Activated naive CD8-positive, alpha-beta T cell treated with anti-CD3 and anti-CD28 coated beads, Interleukin-2, amount 50 U/mL, for 24 hours (primary cell): ENCODE data around the gene MYCT1.
"Not testable (repeated sequence)": the region's sequence is repeated elsewhere in the genome, so short reads cannot be mapped to it uniquely, and the experiment has no call there.

ENCODE experiments used
- ATAC-seq: fragments of 150-1000 bp; cut with Tn5 transposase; one replicate; pipeline ENCODE4 v1.10.0; 2021
- DNase-seq: peaks from one replicate; pipeline ENCODE4 v3.0.0; 2021
- H3K27ac Mint-ChIP-seq: one replicate; pipeline ENCODE4 v1.8.0; 2021; ENCODE audit warnings: mild to moderate bottlenecking, mixed read lengths
- H3K27me3 Mint-ChIP-seq: one replicate; pipeline ENCODE4 v1.8.0; 2021; ENCODE audit warnings: mixed read lengths
- H3K36me3 Mint-ChIP-seq: one replicate; pipeline ENCODE4 v1.8.0; 2021; ENCODE audit warnings: low read depth, mixed read lengths
- H3K4me1 Mint-ChIP-seq: one replicate; pipeline ENCODE4 v1.8.0; 2021; ENCODE audit warnings: mixed read lengths
- H3K4me3 Mint-ChIP-seq: one replicate; pipeline ENCODE4 v1.8.0; 2021; ENCODE audit warnings: mild to moderate bottlenecking, moderate library complexity, mixed read lengths
- H3K9me3 Mint-ChIP-seq: one replicate; pipeline ENCODE4 v1.8.0; 2021; ENCODE audit warnings: mixed read lengths

Gene MYCT1

GRCh38 chr6:152700427-152700826 lies 2.7 kb downstream of the MYCT1 start:
- no peak overlapping the region for H3K27ac Mint-ChIP-seq
- no peak overlapping the region for H3K4me3 Mint-ChIP-seq
- H3K9me3 Mint-ChIP-seq = no peaks in the 10 kb centered on the region
- H3K4me1 Mint-ChIP-seq = no peaks in the 10 kb centered on the region
- ATAC-seq (no peak), DNase-seq (no peak)
- no peaks in the 10 kb centered on the region for H3K36me3 Mint-ChIP-seq
- peaks cover 19% of the 10 kb centered on the region for H3K27me3 Mint-ChIP-seq

- Mint-ChIP-seq H3K27me3 (peaks cover 19% of the 10 kb centered on the region), H3K4me3 (no peak overlapping the region), H3K27ac (no peak overlapping the region), H3K4me1 (no peaks in the 10 kb centered on the region), H3K36me3 (no peaks in the 10 kb centered on the region), H3K9me3 (no peaks in the 10 kb centered on the region)
- ATAC-seq (no peak), DNase-seq (no peak)
Measured at GRCh38 chr6:152701081-152701862, 3.6 kb downstream of the MYCT1 start.

GRCh38 chr6:152701863-152702401 lies 4.2 kb downstream of the MYCT1 start:
- ATAC-seq (no peak), DNase-seq (no peak)
- Mint-ChIP-seq H3K9me3 (no peaks in the 10 kb centered on the region), H3K36me3 (no peaks in the 10 kb centered on the region), H3K4me3 (no peak overlapping the region), H3K27me3 (peaks cover 19% of the 10 kb centered on the region), H3K27ac (no peak overlapping the region), H3K4me1 (no peaks in the 10 kb centered on the region)

DNA sequence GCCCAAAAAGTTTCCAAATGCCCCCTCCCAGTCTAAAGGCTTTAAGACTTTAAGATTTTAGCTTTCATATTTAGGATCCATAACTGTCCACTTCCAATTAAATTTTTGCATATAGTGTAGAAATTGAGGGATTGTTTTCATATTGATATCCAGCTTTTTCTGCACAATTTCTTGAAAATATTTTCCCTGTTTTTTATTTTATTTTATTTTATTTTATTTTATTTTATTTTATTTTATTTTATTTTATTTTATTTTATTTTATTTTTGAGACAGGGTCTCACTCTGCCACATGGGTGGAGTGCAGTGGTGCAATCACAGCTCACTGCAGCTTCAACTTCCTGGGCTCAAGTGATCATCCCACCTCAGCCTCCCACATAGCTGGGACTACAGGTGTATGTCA lies 6.1 kb downstream of the MYCT1 start:
- not testable (repeated sequence) for H3K27ac Mint-ChIP-seq, ATAC-seq, H3K4me3 Mint-ChIP-seq, H3K36me3 Mint-ChIP-seq, H3K4me1 Mint-ChIP-seq, DNase-seq, H3K9me3 Mint-ChIP-seq
- peaks cover 14% of the 10 kb centered on the region for H3K27me3 Mint-ChIP-seq

DNA sequence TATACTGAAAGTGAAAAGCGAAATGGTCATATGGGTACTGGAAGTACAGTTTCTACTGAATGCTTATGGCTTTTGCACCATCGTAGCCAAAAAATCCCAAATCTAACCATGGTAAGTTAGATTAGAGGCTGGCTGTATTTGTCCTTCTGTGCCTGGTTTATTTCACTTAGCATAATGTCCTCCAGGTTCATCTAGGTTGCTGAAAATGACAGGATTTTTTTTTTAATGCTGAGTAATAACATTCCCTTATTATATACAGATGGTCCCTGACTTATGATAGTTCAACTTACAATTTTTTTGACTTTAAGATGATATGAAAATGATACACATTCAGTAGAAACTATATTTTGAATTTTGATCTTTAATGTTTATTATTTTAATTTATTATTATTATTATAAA lies 7.6 kb downstream of the MYCT1 start:
- Mint-ChIP-seq H3K27me3 (peaks cover 10% of the 10 kb centered on the region), H3K4me1 (no peaks in the 10 kb centered on the region), H3K36me3 (no peaks in the 10 kb centered on the region), H3K9me3 (peaks cover 4% of the 10 kb centered on the region), H3K27ac (no peak overlapping the region), H3K4me3 (no peak overlapping the region)
- no peak for DNase-seq
- ATAC-seq = no peak

- H3K36me3 Mint-ChIP-seq = no peaks in the 10 kb centered on the region
- H3K27me3 Mint-ChIP-seq = no peaks in the 10 kb centered on the region
- ATAC-seq = no peak
- no peaks in the 10 kb centered on the region for H3K4me1 Mint-ChIP-seq
- DNase-seq = no peak
- no peak overlapping the region for H3K4me3 Mint-ChIP-seq
- H3K9me3 Mint-ChIP-seq = peaks cover 15% of the 10 kb centered on the region
- H3K27ac Mint-ChIP-seq = no peak overlapping the region
Measured at GRCh38 chr6:152716322-152716721, 18.6 kb downstream of the MYCT1 start.

GRCh38 chr6:152720974-152721373 lies 23.3 kb downstream of the MYCT1 start:
- H3K27me3 Mint-ChIP-seq = no peaks in the 10 kb centered on the region
- no peak overlapping the region for H3K4me3 Mint-ChIP-seq
- no peaks in the 10 kb centered on the region for H3K9me3 Mint-ChIP-seq
- no peaks in the 10 kb centered on the region for H3K36me3 Mint-ChIP-seq
- no peak overlapping the region for H3K27ac Mint-ChIP-seq
- ATAC-seq (no peak), DNase-seq (no peak)
- no peaks in the 10 kb centered on the region for H3K4me1 Mint-ChIP-seq

- H3K4me1 Mint-ChIP-seq = no peaks in the 10 kb centered on the region
- H3K36me3 Mint-ChIP-seq = no peaks in the 10 kb centered on the region
- no peak for DNase-seq
- no peak overlapping the region for H3K4me3 Mint-ChIP-seq
- no peak for ATAC-seq
- H3K27ac Mint-ChIP-seq = no peak overlapping the region
- no peaks in the 10 kb centered on the region for H3K9me3 Mint-ChIP-seq
- no peaks in the 10 kb centered on the region for H3K27me3 Mint-ChIP-seq
Measured at GRCh38 chr6:152721956-152722355, 24.3 kb downstream of the MYCT1 start.

DNA sequence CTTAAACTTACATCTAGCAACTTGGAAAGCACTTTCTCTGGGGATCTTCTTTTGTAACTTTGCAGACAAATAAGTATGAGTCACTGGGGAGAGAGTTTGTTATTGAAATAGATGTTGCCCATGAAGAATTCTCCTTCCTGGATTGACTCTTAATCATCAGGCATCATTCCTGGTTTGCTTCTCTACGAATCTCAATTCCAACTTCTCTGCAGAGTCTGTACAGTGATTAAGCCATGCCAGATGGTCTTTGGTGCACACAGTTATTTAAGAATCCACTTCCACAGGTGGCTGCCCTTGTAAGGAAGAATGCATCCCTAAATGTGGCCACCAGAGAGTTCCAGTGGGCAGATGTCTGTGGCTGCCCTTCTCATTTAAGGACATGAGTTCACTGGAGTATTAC lies 25.7 kb downstream of the MYCT1 start:
- H3K9me3 Mint-ChIP-seq = no peaks in the 10 kb centered on the region
- no peak for DNase-seq
- no peak overlapping the region for H3K4me3 Mint-ChIP-seq
- no peak for ATAC-seq
- H3K27ac Mint-ChIP-seq = no peak overlapping the region
- no peaks in the 10 kb centered on the region for H3K4me1 Mint-ChIP-seq
- H3K27me3 Mint-ChIP-seq = no peaks in the 10 kb centered on the region
- H3K36me3 Mint-ChIP-seq = no peaks in the 10 kb centered on the region

GRCh38 chr6:152726313-152726712 lies 28.6 kb downstream of the MYCT1 start:
- H3K4me3 Mint-ChIP-seq = no peak overlapping the region
- H3K36me3 Mint-ChIP-seq = no peaks in the 10 kb centered on the region
- ATAC-seq (no peak), DNase-seq (no peak)
- no peak overlapping the region for H3K27ac Mint-ChIP-seq
- no peaks in the 10 kb centered on the region for H3K4me1 Mint-ChIP-seq
- no peaks in the 10 kb centered on the region for H3K27me3 Mint-ChIP-seq
- H3K9me3 Mint-ChIP-seq = no peaks in the 10 kb centered on the region

DNA sequence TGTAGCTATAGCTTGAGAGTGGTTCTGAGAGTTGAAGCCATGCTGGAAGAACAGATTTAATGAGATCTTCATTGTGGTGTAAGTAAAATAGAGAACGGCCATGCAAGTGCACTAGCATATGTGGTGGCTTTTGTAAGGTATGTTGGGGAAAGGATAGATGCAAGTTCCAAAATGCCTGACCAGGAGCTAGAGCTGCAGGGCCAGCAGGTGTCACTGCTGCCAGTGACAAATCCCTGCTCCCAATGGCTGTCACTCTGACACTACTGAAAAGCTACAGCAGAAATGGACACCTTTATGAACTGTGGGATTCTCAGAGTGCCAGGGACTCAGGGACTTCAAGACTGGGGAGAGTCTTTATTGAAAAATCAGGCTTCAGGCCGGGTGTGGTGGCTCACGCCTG lies 29.8 kb downstream of the MYCT1 start:
- Mint-ChIP-seq H3K4me1 (no peaks in the 10 kb centered on the region), H3K27me3 (no peaks in the 10 kb centered on the region), H3K27ac (no peak overlapping the region), H3K4me3 (no peak overlapping the region), H3K36me3 (no peaks in the 10 kb centered on the region), H3K9me3 (no peaks in the 10 kb centered on the region)
- DNase-seq = no peak
- no peak for ATAC-seq

DNA sequence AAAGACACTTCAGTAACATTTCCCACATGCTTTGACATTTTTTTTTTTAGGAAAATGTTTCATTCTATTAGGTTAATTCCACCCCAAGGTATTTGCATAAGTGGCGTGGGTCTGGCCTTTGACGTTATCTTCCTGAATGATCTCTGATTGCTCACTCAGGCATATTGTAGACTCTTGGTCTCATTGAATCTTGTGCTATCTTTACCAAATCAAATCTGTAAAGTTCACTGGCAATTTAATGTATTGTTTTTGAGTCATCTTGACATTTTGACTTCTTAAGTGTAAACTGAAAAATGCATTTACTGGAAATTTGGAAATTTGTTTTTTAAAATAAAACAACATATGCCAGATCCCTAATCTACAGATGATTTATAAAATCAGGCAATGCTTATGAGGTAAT lies 36.9 kb downstream of the MYCT1 start:
- Mint-ChIP-seq H3K27me3 (no peaks in the 10 kb centered on the region), H3K36me3 (no peaks in the 10 kb centered on the region), H3K27ac (no peak overlapping the region), H3K4me1 (no peaks in the 10 kb centered on the region), H3K4me3 (no peak overlapping the region), H3K9me3 (no peaks in the 10 kb centered on the region)
- no peak for DNase-seq
- ATAC-seq = no peak

DNA sequence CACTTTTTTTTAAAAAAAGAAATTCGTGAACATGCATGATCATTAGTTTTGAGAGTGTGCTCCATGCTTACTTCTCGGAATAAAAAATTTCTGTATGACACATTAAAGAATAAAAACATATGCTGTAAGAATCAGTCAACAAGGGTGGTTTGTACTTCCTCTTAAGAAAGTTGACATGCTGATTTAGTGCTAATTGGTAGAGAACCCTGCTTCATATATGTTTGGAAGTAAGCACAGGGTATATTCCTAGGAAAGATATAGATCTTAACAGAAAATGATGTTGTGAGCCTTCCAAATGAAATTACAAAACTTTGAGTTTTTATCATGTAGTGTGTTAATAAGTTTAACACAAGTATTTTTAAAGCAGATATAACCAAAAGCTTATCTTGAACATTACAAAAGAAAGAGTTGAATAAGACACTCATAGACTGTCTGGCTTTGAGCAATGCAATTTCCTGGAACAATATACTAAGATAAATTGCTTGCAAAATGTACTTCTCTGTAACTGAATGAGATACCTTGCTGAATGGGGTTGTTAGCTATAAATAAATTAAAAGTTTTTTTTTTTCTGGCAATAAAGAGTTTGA lies 39.1 kb downstream of the MYCT1 start:
- Mint-ChIP-seq H3K9me3 (no peaks in the 10 kb centered on the region), H3K36me3 (no peaks in the 10 kb centered on the region), H3K4me3 (no peak overlapping the region), H3K27ac (no peak overlapping the region), H3K27me3 (no peaks in the 10 kb centered on the region), H3K4me1 (no peaks in the 10 kb centered on the region)
- no peak for ATAC-seq
- DNase-seq = no peak

DNA sequence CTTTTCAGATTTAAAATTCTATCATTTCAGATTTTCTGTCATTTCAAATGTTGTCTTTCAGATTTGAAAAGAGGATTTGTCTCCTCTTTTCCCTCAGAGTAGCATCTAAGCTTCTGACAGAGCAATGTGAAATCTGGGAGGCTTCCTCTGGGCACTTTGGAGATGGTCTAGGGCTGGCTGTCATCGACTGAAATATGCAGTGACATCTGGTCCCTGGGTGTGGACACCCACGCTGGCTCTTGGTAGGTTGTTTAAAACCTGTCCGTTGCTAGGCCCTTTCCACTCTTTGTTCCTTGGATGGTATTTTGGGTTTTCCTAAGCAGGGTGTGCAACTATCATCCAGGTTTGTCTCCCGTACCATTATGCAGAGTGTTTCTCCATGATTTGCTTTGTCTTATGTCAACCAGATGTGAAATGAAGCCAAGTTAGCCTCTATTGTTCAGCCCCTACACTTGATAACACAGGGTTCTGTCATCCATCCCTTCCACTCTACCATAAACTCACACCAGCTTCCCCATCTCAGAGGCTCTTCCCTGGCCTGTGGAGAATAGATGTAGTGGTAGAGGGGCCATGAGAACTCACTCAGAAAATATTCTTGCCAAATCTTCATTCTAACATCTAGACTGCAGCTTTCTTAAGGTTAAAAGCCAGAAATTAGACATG lies 47.9 kb downstream of the MYCT1 start:
- no peak overlapping the region for H3K27ac Mint-ChIP-seq
- no peaks in the 10 kb centered on the region for H3K36me3 Mint-ChIP-seq
- ATAC-seq = no peak

GRCh38 chr6:152746172-152746553 lies 48.5 kb downstream of the MYCT1 start:
- Mint-ChIP-seq H3K27ac (no peak overlapping the region), H3K9me3 (no peaks in the 10 kb centered on the region), H3K4me3 (no peak overlapping the region), H3K27me3 (no peaks in the 10 kb centered on the region), H3K36me3 (no peaks in the 10 kb centered on the region), H3K4me1 (no peaks in the 10 kb centered on the region)
- no peak for ATAC-seq
- no peak for DNase-seq

More for the DNA sequence above, 47.9 kb downstream of the MYCT1 start:
- no peaks in the 10 kb centered on the region for H3K27me3 Mint-ChIP-seq
- no peaks in the 10 kb centered on the region for H3K4me1 Mint-ChIP-seq
- no peak overlapping the region for H3K4me3 Mint-ChIP-seq
- no peak for DNase-seq
- no peaks in the 10 kb centered on the region for H3K9me3 Mint-ChIP-seq
